HG02884 (cell line): ENCODE results near the gene HIPK2.

Experiments used
- ATAC-seq: cut with Tn5 transposase; IDR thresholded peaks from one replicate; pipeline ENCODE4 v1.9.1; 2021; ENCODE audit warnings: mild to moderate bottlenecking, moderate library complexity; ENCODE audit not compliant: unreplicated experiment

HIPK2 gene

GRCh38 chr7:139753081-139753692 lies 24.6 kb downstream of the HIPK2 start:
- no peak for ATAC-seq

- ATAC-seq, result no peak
Measured at GRCh38 chr7:139752604-139753003, 25.2 kb downstream of the HIPK2 start.

GRCh38 chr7:139752148-139752547 lies 25.6 kb downstream of the HIPK2 start:
- no peak for ATAC-seq

GRCh38 chr7:139750459-139751095 lies 27.2 kb downstream of the HIPK2 start:
- no peak for ATAC-seq

GRCh38 chr7:139749545-139749944 lies 28.3 kb downstream of the HIPK2 start:
- no peak for ATAC-seq

GRCh38 chr7:139748941-139749340 lies 28.9 kb downstream of the HIPK2 start:
- ATAC-seq, result no peak

GRCh38 chr7:139748373-139748765 lies 29.4 kb downstream of the HIPK2 start:
- ATAC-seq, result no peak

GRCh38 chr7:139747662-139748372 lies 30.0 kb downstream of the HIPK2 start:
- no peak for ATAC-seq

GRCh38 chr7:139746652-139747051 lies 31.1 kb downstream of the HIPK2 start:
- no peak for ATAC-seq

- ATAC-seq, result no peak
Measured at GRCh38 chr7:139745678-139746143, 32.1 kb downstream of the HIPK2 start.

GRCh38 chr7:139744768-139745677 lies 32.8 kb downstream of the HIPK2 start:
- no peak for ATAC-seq

- no peak for ATAC-seq
Measured at GRCh38 chr7:139743967-139744767, 33.6 kb downstream of the HIPK2 start.

GRCh38 chr7:139743267-139743966 lies 34.4 kb downstream of the HIPK2 start:
- ATAC-seq, result no peak

- ATAC-seq, result no peak
Measured at GRCh38 chr7:139741789-139742344, 35.9 kb downstream of the HIPK2 start.

GRCh38 chr7:139741239-139741638 lies 36.6 kb downstream of the HIPK2 start:
- no peak for ATAC-seq

GRCh38 chr7:139739863-139740597 lies 37.8 kb downstream of the HIPK2 start:
- no peak for ATAC-seq

GRCh38 chr7:139738772-139739171 lies 39.0 kb downstream of the HIPK2 start:
- ATAC-seq, result no peak

GRCh38 chr7:139738101-139738489 lies 39.7 kb downstream of the HIPK2 start:
- ATAC-seq, result no peak
